GM10847 (cell line): ENCODE measurements around the gene DNPH1.

ENCODE experiments used
- POLR2A ChIP-seq: IDR thresholded peaks from 2 replicates; pipeline ENCODE4 v1.6.1; 2011; ENCODE audit not compliant: insufficient read length; ENCODE audit errors: extremely low read depth

Gene DNPH1

DNA sequence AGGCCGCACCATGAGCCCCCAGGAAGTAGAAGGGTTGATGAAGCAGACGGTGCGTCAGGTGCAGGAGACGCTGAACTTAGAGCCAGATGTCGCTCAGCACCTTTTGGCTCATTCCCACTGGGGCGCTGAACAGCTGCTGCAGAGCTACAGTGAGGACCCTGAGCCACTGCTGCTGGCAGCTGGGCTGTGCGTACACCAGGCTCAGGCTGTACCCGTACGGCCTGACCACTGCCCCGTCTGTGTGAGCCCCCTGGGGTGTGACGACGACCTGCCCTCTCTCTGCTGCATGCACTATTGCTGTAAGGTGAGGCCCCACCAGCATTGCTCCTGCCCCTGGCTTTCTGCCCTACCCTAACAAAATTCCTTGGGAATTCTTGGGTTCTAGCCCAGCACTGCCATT is 13.1 kb downstream of the DNPH1 start:
- no peak for TF ChIP-seq POLR2A

DNA sequence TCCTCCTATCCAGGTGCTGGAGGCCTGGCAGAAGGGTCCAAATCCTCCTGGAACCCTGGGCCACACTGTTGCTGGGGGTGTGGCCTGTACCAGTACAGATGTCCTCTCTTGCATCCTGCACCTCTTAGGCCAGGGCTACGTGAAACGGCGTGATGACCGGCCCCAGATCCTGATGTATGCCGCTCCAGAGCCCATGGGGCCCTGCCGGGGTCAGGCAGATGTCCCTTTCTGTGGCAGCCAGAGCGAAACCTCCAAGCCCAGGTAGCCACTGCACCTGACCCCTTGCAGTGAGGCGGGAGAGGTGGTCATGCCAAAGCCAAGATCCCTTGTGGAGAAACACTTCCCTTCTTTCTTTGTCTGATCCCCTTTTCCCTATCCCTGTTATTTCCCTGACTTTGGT is 14.2 kb downstream of the DNPH1 start:
- TF ChIP-seq POLR2A, result no peak

DNA sequence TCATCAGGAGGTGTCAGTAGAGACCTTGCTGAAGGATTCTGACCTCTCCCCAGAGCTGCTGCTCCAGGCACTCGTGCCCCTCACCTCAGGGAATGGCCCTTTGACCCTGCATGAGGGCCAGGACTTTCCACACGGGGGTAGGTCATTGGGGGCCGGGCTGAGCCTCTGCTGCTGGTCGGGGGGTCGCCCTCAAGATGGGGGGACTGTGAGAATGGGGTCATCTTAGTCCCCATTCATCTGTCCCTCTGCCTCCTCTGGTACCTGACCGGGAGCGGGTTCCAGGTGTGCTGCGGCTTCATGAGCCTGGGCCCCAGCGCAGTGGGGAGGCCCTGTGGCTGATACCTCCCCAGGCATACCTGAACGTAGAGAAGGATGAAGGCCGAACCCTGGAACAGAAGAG is 15.8 kb downstream of the DNPH1 start:
- TF ChIP-seq POLR2A, result no peak

DNA sequence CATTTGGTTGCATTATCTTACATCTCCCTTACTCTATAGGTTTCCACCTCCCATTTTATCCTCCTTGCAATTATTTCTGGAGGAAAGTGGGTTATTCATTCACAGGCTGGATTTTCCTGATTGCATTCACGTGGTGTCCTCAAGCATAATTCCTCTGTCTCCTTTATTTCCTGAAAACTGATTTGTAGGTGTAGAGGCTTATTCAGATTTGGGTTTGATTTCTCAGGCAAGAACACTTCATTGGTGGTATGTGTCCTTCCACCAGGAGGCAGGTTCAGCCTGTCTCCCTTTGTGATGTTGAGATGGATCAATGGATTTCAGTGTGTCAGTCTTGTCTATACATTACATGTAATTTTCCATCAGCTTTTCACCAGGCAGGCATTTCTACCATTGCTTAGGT is 17.3 kb downstream of the DNPH1 start:
- no peak for TF ChIP-seq POLR2A

DNA sequence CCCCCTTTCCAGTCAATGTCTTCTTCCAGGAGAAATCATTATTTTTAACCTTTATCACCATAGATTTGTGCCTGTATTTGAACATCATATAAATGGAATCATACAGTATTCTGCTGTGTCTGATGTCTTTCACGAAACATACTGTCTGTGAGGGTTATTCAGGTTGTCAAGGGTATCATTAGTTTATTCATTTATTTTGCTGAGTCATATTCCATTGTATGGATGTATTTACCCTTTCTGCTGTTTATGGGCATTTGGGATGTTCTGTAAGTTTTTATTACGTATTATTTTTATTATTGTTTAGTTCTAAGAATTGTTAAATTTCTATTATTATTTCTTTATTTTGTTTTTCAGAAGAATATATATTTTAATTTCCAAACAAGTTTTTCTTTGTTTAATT is 22.0 kb downstream of the DNPH1 start:
- no peak for TF ChIP-seq POLR2A

DNA sequence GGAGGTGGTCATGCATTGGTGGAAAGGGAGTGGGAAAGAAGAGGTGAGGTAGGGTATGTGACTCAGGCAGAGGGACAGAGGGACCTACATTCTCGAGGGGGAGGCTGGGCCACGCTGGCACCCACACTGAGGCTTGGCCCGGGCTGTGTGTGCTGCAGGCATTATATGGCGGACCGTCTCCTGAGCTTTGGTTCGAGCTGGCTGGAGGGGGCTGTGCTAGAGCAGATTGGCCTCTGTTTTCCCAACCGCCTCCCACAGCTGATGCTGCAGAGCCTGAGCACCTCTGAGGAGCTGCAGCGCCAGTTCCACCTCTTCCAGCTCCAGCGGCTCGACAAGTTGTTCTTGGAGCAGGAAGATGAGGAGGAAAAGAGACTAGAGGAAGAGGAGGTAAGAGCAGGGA is 23.4 kb downstream of the DNPH1 start:
- TF ChIP-seq POLR2A, result no peak

DNA sequence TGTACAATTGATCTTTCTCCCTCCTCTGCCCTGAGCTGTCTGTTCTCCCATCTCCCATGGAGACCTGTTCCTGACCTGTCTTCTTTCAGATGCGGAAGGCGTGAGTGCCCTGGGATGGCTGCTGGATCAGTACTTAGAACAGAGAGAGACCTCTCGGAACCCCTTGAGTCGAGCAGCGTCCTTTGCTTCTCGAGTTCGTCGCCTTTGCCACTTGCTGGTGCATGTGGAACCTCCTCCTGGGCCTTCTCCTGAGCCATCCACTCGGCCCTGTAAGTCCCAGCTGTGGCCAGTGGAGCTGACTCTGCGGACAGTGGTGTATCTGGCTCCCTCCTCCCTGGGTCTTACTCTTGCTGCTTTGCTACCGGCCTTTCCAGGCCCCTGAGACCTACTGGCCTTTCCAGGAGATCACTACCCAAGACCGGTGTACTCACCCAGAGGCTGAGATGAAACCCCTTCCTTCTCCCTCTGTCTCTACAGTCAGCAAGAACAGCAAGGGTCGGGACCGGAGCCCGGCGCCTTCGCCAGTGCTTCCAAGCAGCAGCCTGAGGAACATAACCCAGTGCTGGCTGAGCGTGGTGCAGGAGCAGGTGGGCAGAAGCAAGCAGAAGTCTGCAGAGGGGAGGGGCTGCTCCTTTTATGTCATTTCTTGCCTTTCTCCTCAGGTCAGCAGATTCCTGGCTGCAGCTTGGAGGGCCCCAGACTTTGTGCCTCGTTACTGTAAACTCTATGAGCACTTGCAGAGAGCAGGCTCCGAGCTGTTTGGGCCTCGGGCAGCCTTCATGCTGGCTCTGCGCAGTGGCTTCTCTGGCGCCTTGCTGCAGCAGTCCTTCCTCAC is 24.8 kb downstream of the DNPH1 start:
- no peak for TF ChIP-seq POLR2A

DNA sequence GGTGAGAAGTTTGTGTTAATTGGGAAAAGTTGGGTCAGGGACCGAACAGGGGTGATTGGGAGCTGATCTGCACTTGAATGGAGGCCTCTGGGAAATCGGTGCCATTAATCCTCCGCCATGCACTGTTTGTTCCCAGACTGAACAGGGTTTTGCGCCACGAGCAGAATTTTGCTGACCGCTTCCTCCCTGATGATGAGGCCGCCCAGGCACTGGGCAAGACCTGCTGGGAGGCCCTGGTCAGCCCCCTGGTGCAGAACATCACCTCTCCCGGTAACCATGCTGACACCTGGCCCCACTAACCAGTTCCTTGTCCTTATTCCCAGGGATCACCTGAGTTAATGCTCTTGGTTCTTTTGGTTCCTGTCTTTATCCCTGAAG is 25.6 kb downstream of the DNPH1 start:
- no peak for TF ChIP-seq POLR2A

DNA sequence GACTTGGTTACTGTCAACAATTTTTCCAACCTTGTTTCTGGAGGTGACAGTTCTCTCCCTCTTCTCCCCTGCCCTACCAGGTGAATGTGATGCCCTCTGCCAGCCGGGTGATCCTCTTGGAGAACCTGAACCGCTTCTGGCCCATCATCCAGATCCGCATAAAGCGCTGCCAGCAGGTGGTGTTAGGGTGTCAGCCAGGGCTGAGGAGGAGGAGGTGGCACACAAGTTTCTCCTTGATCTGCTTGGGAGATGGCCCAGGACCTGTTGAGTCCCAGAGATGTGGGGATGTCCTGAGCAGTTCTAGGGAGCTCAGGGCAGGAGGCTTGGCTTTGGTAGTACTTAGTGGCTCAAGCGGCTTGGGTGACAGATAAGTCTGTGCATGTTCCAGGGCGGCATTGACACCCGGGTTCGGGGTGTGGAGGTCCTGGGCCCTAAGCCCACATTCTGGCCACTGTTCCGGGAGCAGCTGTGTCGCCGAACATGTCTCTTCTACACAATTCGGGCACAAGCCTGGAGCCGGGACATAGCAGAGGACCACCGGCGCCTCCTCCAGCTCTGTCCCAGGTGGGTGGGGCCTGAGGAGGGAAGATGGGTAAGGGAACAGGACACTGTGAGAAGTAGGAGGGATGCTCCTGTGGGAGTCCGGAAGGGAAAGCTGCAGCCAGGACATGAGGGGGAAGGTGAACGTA is 26.1 kb downstream of the DNPH1 start:
- no peak for TF ChIP-seq POLR2A

DNA sequence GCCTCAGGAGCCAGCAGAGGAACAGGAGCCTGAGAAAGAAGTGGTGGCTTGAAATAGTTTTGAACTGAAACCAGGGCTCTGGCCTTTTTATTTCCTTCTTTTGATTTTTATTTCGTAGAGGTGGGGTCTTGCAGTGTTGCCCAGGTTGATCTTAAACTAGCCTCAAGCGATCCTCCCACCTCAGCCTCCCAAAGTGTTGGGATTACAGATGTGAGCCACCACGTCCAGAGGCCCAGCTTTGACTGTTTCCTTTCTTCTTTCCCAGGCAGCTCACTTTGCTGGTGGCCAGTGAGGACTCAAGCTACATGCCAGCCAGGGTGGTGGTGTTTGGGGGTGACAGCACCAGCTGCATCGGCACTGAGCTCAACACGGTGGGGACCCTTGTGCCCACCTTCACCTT is 26.8 kb downstream of the DNPH1 start:
- TF ChIP-seq POLR2A, result no peak

DNA sequence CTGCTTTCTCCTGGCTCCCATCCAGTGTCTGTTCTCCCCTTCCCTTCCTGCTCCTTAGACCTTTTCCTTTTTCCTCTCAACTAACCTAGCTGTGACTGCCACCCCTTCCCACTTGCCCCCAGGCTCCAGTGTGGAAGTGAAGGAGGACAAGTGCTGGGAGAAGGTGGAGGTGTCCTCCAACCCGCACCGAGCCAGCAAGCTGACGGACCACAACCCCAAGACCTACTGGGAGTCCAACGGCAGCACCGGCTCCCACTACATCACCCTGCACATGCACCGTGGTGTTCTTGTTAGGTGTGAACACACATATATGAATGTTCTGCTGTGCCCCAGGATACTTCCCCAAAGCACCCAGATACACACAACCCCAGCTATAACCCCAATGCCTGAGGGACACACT is 28.7 kb downstream of the DNPH1 start:
- TF ChIP-seq POLR2A, result no peak

DNA sequence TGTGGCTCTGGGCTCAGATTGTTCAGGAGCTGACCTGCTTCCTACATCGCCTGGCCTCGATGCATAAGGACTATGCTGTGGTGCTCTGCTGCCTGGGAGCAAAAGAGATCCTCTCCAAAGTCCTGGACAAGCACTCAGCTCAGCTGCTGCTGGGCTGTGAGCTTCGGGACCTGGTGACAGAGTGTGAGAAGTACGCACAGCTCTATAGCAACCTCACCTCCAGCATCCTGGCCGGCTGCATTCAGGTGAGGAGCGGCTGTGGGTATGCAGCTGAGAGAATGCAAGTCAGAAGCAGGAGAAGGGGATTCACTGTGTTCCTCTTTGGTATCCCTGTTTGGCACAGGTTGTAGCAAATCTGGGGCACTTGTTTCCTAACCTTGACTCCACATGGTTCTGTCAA is 29.4 kb downstream of the DNPH1 start:
- TF ChIP-seq POLR2A, result no peak

DNA sequence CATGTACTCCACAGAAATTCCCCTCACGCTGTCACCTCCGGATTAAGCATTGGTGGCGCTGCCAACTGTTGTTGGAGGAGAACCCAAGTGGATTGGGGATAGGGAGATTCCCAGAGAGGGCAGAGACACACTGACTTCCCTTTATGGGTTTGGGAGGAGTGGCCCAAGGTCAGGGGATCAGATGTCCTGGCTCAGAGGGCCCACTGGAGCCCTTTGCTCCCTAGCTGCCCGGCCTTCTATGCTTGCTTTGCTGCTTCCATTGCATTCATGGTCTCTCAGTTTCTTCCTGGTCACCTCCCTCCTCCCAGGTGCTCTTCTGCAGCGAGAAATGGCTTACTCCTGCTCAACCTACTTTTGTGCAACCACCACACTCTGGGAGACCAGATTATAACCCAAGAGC is 32.9 kb downstream of the DNPH1 start:
- no peak for TF ChIP-seq POLR2A

DNA sequence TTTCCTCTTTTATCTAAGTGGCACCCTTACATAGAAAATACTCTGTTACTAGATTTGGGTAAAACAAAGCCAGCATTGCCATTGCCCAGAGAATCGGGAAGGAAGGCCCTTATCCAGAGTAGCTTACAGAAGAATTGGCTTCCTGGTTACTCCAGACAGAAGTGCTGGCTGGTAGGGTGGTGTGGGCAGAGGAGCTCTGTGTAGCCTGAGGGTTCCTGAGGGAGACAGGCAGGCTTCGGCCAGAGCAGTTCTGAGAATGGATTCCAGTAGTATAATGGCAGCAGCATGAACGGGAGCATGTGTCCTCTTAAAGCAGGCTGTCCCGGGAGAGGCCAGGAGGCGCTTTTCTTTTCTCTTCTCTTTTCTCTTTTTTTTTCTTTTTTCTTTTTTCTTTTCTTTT is 35.4 kb downstream of the DNPH1 start:
- TF ChIP-seq POLR2A, result no peak

DNA sequence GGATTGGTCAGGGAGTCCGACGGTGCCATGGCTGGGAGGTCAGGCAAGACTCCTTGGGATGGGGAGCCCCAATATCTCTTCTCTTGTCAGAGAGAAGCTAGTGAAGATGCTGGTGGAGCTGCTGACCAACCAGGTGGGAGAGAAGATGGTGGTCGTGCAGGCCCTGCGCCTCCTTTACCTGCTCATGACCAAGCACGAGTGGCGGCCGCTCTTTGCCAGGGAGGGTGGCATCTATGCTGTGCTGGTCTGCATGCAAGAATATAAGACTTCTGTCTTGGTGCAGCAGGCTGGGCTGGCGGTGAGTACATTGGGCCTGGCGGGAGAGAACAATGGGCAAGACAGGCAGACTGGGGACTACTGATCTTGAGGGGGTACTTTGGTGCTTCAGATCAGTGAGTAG is 36.4 kb downstream of the DNPH1 start:
- TF ChIP-seq POLR2A, result no peak

DNA sequence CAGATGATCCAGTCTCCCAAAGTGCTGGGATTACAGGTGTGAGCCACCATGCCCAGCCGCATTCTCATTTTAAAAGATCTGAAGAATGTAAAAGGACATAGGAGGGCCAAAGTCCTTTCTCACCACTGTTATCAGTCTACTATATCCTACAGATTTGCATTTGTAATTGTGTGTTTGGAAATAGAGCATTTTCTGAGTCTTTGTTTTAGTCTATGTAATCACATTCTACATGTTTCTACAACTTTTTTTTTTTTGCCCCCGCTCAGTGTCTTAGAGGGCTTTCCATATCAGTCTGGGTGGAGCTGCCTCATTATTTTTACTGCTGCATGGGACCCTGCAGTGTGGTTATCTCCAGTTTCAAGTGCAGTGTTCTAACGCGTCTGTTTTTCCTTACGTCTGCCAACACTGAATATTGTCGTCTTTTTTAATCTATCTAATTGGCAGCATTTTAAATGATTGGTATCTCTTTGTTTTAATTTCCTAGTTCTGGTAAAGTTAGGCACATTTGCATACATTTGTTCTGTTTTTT is 39.4 kb downstream of the DNPH1 start:
- no peak for TF ChIP-seq POLR2A

DNA sequence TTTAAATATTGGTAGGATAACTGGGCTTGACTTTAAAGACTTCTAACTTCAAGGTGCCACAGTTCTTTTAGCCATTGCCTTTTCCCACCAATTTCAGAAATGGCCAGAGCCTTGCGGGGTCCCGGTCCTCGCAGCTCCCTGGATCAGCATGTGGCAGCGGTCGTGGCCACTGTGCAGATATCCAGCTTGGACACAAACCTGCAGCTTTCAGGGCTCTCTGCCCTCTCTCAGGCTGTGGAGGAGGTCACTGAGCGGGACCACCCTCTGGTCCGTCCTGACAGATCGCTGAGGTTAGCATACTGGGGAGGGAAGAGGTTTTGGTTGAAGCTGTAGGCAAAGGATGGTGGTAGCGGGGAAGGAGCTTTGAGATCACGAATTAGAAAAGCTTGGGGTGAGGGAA is 40.9 kb downstream of the DNPH1 start:
- TF ChIP-seq POLR2A, result no peak

DNA sequence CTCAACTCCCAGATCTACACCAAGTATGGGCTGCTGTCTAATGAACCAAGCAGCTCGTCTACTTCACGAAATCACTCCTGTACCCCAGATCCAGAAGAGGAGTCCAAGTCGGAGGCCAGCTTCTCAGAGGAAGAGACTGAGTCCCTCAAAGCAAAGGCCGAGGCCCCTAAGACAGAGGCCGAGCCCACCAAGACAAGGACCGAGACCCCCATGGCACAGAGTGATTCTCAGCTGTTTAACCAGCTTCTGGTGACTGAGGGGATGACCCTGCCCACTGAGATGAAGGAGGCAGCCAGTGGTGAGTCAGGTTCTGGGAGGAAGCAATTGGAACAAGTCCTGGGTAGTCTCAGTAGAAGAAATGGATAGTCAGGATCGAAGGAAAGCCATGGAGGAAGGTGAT is 41.5 kb downstream of the DNPH1 start:
- no peak for TF ChIP-seq POLR2A
